B cell (primary cell): ENCODE data around the gene CHIA. TPM values are rescaled to one million over a fixed set of nuclear protein-coding genes. Genes with fewer than 3 reads are reported as not detected.

Experiments used
- ATAC-seq: fragments of 200-7000 bp; cut with Tn5 transposase; one replicate; pipeline ENCODE4 v1.10.0; 2021; ENCODE audit warnings: low read depth, mild to moderate bottlenecking, moderate number of reproducible peaks, moderate library complexity
- CTCF ChIA-PET: fragments of 350-600 bp; sonication (Branson Sonifier 250); formaldehyde crosslinking; loops from one replicate; lab custom pipeline; 2021; ENCODE audit warnings: antibody characterized with exemption, inconsistent platforms; lab: Charles Lee
- POLR2A ChIA-PET: fragments of 350-600 bp; sonication (Branson Sonifier 250); formaldehyde crosslinking; loops from one replicate; lab custom pipeline; 2021; ENCODE audit warnings: antibody characterized with exemption; lab: Charles Lee
- DNase-seq: peaks from one replicate; pipeline ENCODE4 v3.0.0; 2013
- H2AFZ ChIP-seq: 2 replicates; pipeline ENCODE4 v1.6.1; 2012; ENCODE audit warnings: mild to moderate bottlenecking, low read depth, low read length; ENCODE audit not compliant: insufficient read depth, poor library complexity, severe bottlenecking
- H3K27ac ChIP-seq, 2 donors: 1 replicate in 1 of 2; 2 replicates in 1 of 2; pipeline ENCODE4 v1.5.1; 2012 to 2013; ENCODE audit warnings: low read length in 2 of 2, mild to moderate bottlenecking in 2 of 2, moderate library complexity in 1 of 2
- H3K27me3 ChIP-seq, 4 experiments: fragments of 200-600 bp in 1 of 4; sonication (generic) in 1 of 4; replicated peaks in 1 of 4; 1 replicate in 2 of 4; 2 replicates in 2 of 4; pipeline versions ENCODE4 v1.6.1 to v1.7.0; 2013 to 2016; ENCODE audit warnings: low read length in 3 of 4, mild to moderate bottlenecking in 2 of 4, mixed read lengths in 1 of 4, moderate library complexity in 1 of 4; ENCODE audit not compliant: insufficient read depth in 4 of 4, control insufficient read depth in 3 of 4; ENCODE audit errors: control extremely low read depth in 1 of 4
- H3K36me3 ChIP-seq, 2 experiments: replicated peaks in 1 of 2; 1 replicate in 1 of 2; 2 replicates in 1 of 2; pipeline versions ENCODE4 v1.6.1 to v1.7.1; 2013; ENCODE audit warnings: low read length in 1 of 2; ENCODE audit not compliant: insufficient read depth in 2 of 2, control insufficient read depth in 1 of 2; ENCODE audit errors: control extremely low read depth in 1 of 2, extremely low read depth in 1 of 2
- H3K4me1 ChIP-seq, 2 donors: fragments of 200-600 bp in 1 of 2; sonication (generic) in 1 of 2; 1 replicate in 1 of 2; 2 replicates in 1 of 2; pipeline versions ENCODE4 v1.5.1 to v1.6.1; 2013 to 2017; ENCODE audit warnings: low read length in 2 of 2; ENCODE audit not compliant: control insufficient read depth in 2 of 2, insufficient read depth in 2 of 2
- H3K4me2 ChIP-seq: replicated peaks from 2 replicates; pipeline ENCODE3; 2012; ENCODE audit warnings: mild to moderate bottlenecking, low read depth, low read length; ENCODE audit not compliant: poor library complexity, severe bottlenecking
- H3K4me3 ChIP-seq, 5 experiments: fragments of 200-600 bp in 1 of 5; sonication (generic) in 1 of 5; 1 replicate in 3 of 5; 2 replicates in 2 of 5; pipeline versions ENCODE4 v1.5.1 to v1.7.0; 2011 to 2016; ENCODE audit warnings: low read length in 4 of 5, mild to moderate bottlenecking in 4 of 5, low read depth in 2 of 5, control low read depth in 1 of 5, moderate library complexity in 1 of 5; ENCODE audit not compliant: insufficient read depth in 1 of 5; ENCODE audit errors: control extremely low read depth in 1 of 5, extremely low read depth in 1 of 5
- H3K79me2 ChIP-seq: fragments of 200-600 bp; sonication (generic); one replicate; pipeline ENCODE4 v1.6.0; 2016; ENCODE audit warnings: low read length; ENCODE audit not compliant: control insufficient read depth, insufficient read depth
- H3K9ac ChIP-seq: fragments of 200-600 bp; sonication (generic); 2 replicates; pipeline ENCODE4 v1.6.1; 2017; ENCODE audit warnings: mild to moderate bottlenecking, low read length, moderate library complexity
- H3K9me3 ChIP-seq, 3 donors: one replicate each; pipeline versions ENCODE4 v1.6.1 to v1.7.1; 2013; ENCODE audit warnings: low read length in 2 of 3; ENCODE audit not compliant: control insufficient read depth in 2 of 3, insufficient read depth in 1 of 3; ENCODE audit errors: control extremely low read depth in 1 of 3
- H4K20me1 ChIP-seq: 2 replicates; pipeline ENCODE4 v1.6.0; 2012; ENCODE audit warnings: mild to moderate bottlenecking, low read length; ENCODE audit not compliant: insufficient read depth, control insufficient read depth, poor library complexity, severe bottlenecking
- H3K27ac Mint-ChIP-seq: one replicate; pipeline ENCODE4 v1.8.0; 2021; ENCODE audit warnings: mixed read lengths
- H3K27me3 Mint-ChIP-seq: one replicate; pipeline ENCODE4 v1.8.0; 2021; ENCODE audit warnings: mixed read lengths
- H3K4me1 Mint-ChIP-seq: one replicate; pipeline ENCODE4 v1.8.0; 2021; ENCODE audit warnings: mixed read lengths
- H3K4me3 Mint-ChIP-seq: one replicate; pipeline ENCODE4 v1.8.0; 2021; ENCODE audit warnings: mixed read lengths
- H3K9me3 Mint-ChIP-seq: one replicate; pipeline ENCODE4 v1.8.0; 2022; ENCODE audit warnings: mixed read lengths; ENCODE audit not compliant: insufficient read depth
- EZH2 ChIP-seq: IDR thresholded peaks from 2 replicates; pipeline ENCODE4 v1.6.1; 2012; ENCODE audit warnings: borderline replicate concordance, low read depth, mild to moderate bottlenecking, moderate library complexity, low read length; ENCODE audit not compliant: insufficient read depth, poor library complexity, severe bottlenecking
- WGBS: methylation state at CpG from one replicate; pipeline ENCODE4 v1.1.5; 2013; ENCODE audit warnings: missing lambda C conversion rate; ENCODE audit not compliant: insufficient coverage; 5-methylcytosine and 5-hydroxymethylcytosine counted together
- intact Hi-C: fragments of 100-400 bp; cut with micrococcal nuclease; formaldehyde crosslinking; loops from one replicate; pipeline ENCODE4 v1.10.0; 2022
- polyA plus RNA-seq: library from polyadenylated mRNA; depleted of rRNA; stranded (reverse); fragments of >200 nt; gene quantifications from 2 replicates; pipeline ENCODE4 v1.2.3, GENCODE V29; 2012
- total RNA-seq, 2 donors: library from RNA; stranded (reverse); fragments of 120-200 nt in 1 of 2; gene quantifications; 1 replicate in 1 of 2; 2 replicates in 1 of 2; pipeline versions ENCODE4 v1.2.3 to v1.2.4, GENCODE V29; 2013 to 2022
- TF ChIP-seq, protein P1 (sequence below): fragments of 200-600 bp; IDR thresholded peaks from one replicate; pipeline ENCODE4 v1.8.0; 2022; ENCODE audit warnings: antibody characterized with exemption, mild to moderate bottlenecking

Gene CHIA
- total and polyA plus RNA-seq, 2 donors (not counting 1 experiment from before 2014, with no cell fraction given): not detected

DNA sequence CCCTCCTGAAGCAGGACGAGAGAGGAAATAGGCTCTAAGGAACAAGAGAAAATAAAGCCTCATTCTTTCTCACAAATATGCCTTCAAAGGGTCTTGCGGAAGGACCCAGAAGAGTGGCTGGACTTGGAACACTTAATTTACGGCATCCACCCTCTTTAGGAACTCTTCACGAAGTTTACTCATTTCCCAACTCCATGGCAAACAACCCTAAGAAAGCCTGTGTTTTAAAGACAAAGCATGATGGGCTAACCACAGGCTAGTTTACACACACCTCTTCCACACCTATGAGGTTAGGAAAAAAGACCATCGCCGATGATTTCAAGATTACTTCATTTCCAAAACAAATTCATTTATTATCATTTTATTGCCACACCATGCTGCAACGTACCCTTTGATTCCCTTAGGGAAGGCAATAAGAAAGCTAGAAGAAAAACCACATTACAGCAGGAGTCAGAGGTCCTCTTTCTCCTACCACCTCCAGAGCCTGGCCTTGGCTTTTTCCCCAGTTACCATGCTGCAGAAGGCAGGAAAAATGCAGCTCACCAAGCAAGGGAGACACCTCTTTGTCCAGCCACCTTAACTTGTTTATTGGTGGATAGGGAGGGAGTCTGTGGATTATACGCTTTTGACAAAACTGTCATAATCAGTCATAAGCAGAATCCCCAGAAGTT lies 33.5 kb upstream of the CHIA start:
- 89% methylated on average over 7 of the region's 8 CpGs for WGBS
- Histone ChIP-seq H2AFZ (no peak overlapping the region), H3K9me3 (peaks cover 0 to 2% (median 0%) of the 10 kb centered on the region in 3 donors), H4K20me1 (no peaks in the 10 kb centered on the region), H3K9ac (no peak overlapping the region), H3K36me3 (no peaks in the 10 kb centered on the region), H3K79me2 (no peaks in the 10 kb centered on the region), H3K4me1 (no peaks in the 10 kb centered on the region), H3K27me3 (no peaks in the 10 kb centered on the region), H3K27ac (no peak overlapping the region), H3K4me3 (no peak overlapping the region), H3K4me2 (no peak overlapping the region)
- TF ChIP-seq, protein P1, sequence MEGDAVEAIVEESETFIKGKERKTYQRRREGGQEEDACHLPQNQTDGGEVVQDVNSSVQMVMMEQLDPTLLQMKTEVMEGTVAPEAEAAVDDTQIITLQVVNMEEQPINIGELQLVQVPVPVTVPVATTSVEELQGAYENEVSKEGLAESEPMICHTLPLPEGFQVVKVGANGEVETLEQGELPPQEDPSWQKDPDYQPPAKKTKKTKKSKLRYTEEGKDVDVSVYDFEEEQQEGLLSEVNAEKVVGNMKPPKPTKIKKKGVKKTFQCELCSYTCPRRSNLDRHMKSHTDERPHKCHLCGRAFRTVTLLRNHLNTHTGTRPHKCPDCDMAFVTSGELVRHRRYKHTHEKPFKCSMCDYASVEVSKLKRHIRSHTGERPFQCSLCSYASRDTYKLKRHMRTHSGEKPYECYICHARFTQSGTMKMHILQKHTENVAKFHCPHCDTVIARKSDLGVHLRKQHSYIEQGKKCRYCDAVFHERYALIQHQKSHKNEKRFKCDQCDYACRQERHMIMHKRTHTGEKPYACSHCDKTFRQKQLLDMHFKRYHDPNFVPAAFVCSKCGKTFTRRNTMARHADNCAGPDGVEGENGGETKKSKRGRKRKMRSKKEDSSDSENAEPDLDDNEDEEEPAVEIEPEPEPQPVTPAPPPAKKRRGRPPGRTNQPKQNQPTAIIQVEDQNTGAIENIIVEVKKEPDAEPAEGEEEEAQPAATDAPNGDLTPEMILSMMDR: no peak
- no peak for TF ChIP-seq EZH2
- ATAC-seq (no peak), DNase-seq (no peak)
- peaks cover 7% of the 10 kb centered on the region for H3K27me3 Mint-ChIP-seq
- POLR2A ChIA-PET: interaction anchor here (0.5 kb wide), 1 partner anchor 209 kb away, joined by 3 read pairs; no protein-coding TSS in a partner anchor
- intact Hi-C loops: no loop called here
- CTCF ChIA-PET: no interaction called here
- H3K9me3 Mint-ChIP-seq: no peaks in the 10 kb centered on the region
- H3K27ac Mint-ChIP-seq: no peak overlapping the region
- no peak overlapping the region for H3K4me3 Mint-ChIP-seq
- H3K4me1 Mint-ChIP-seq: no peaks in the 10 kb centered on the region

DNA sequence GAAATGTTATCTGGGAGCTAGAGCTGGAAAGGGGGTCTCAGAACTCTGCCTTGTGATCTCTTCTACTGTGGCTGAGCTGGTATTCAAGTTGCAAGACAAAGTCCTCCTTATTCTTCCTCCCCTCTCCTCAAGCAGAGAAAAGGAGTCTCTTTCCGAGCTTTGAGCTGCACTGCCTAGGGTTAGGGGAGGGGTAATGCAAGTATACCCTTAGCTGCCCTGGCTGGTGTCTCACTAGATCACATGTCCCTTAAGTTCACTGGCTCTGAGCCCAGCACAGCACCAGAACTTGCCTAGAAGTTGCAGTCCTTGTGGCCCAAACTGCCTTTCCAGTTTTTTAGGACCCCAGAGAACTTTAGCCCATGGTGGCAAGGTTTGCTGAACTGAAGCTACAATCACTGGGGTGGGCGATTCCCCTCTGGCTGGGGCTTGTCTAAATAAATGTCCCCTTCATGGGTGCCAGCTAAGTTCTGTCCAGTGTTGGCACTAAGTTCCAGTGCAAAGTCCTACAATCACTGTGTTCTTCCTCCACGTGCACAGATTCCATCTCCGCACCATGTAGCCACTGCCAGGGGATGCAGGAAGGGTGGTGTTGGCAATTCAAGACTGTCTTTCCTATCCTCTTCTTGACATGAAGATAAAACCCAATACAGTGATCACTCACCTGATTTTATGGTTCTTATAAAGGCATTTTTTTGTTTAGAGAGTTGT lies 22.7 kb upstream of the CHIA start:
- Mint-ChIP-seq H3K9me3 (peaks cover 16% of the 10 kb centered on the region), H3K27ac (no peak overlapping the region), H3K4me3 (no peak overlapping the region), H3K27me3 (peaks cover 56% of the 10 kb centered on the region), H3K4me1 (peaks cover 19% of the 10 kb centered on the region)
- Histone ChIP-seq H3K4me1 (peaks cover 21 to 22% of the 10 kb centered on the region in 2 donors), H3K4me2 (no peak overlapping the region), H3K27me3 (peaks cover 0 to 34% (median 25%) of the 10 kb centered on the region in 4 experiments), H3K9me3 (peaks cover 3 to 16% (median 10%) of the 10 kb centered on the region in 3 donors), H3K27ac (no peak overlapping the region), H3K4me3 (no peak overlapping the region), H3K36me3 (no peaks in the 10 kb centered on the region), H2AFZ (no peak overlapping the region), H3K9ac (no peak overlapping the region), H4K20me1 (no peaks in the 10 kb centered on the region), H3K79me2 (no peaks in the 10 kb centered on the region)
- 100% methylated on average over 2 of the region's 4 CpGs for WGBS
- ChIA-PET POLR2A (no interaction called here), CTCF (no interaction called here)
- DNase-seq (no peak), ATAC-seq (no peak)
- TF ChIP-seq EZH2: no peak
- TF ChIP-seq, protein P1: no peak
- intact Hi-C loops: loop anchor here (10.0 kb wide), 1 partner anchor 47 kb away; no protein-coding TSS in a partner anchor
